Memory B cell (primary cell): ENCODE results near the gene LTO1.
"Not testable (repeated sequence)": the region's sequence is repeated elsewhere in the genome, so short reads cannot be mapped to it uniquely, and the experiment has no call there.

ENCODE experiments used
- ATAC-seq: fragments of 150-1000 bp; cut with Tn5 transposase; 2 replicates; pipeline ENCODE4 v1.10.0; 2021; ENCODE audit warnings: low read depth, mild to moderate bottlenecking, moderate library complexity
- DNase-seq, 2 donors: peaks; one replicate each; pipeline ENCODE4 v3.0.0; 2022; ENCODE audit warnings: low spot score in 2 of 2
- H3K27ac Mint-ChIP-seq: one replicate; pipeline ENCODE4 v1.8.0; 2022; ENCODE audit warnings: mild to moderate bottlenecking, moderate library complexity, mixed read lengths
- H3K27me3 Mint-ChIP-seq: one replicate; pipeline ENCODE4 v1.8.0; 2022; ENCODE audit warnings: mixed read lengths
- H3K36me3 Mint-ChIP-seq: one replicate; pipeline ENCODE4 v1.8.0; 2022; ENCODE audit warnings: mild to moderate bottlenecking, mixed read lengths
- H3K4me1 Mint-ChIP-seq: one replicate; pipeline ENCODE4 v1.8.0; 2022; ENCODE audit warnings: mixed read lengths
- H3K4me3 Mint-ChIP-seq: one replicate; pipeline ENCODE4 v1.8.0; 2022; ENCODE audit warnings: mild to moderate bottlenecking, moderate library complexity, mixed read lengths
- H3K9me3 Mint-ChIP-seq: one replicate; pipeline ENCODE4 v1.8.0; 2022; ENCODE audit warnings: mixed read lengths

LTO1 gene

GRCh38 chr11:69695581-69695980 is 20.4 kb upstream of the LTO1 start:
- Mint-ChIP-seq H3K36me3 (peaks cover 3% of the 10 kb centered on the region), H3K4me1 (peaks cover 6% of the 10 kb centered on the region)
- no peak for ATAC-seq

GRCh38 chr11:69694781-69695180 is 19.6 kb upstream of the LTO1 start:
- no peak for DNase-seq
- H3K27ac Mint-ChIP-seq = no peak overlapping the region
- H3K36me3 Mint-ChIP-seq = peaks cover 6% of the 10 kb centered on the region
- H3K9me3 Mint-ChIP-seq = peaks cover 7% of the 10 kb centered on the region
- H3K27me3 Mint-ChIP-seq = peaks cover 20% of the 10 kb centered on the region
- peaks cover 6% of the 10 kb centered on the region for H3K4me1 Mint-ChIP-seq
- no peak for ATAC-seq
- no peak overlapping the region for H3K4me3 Mint-ChIP-seq

More at GRCh38 chr11:69695581-69695980, 20.4 kb upstream of the LTO1 start:
- DNase-seq = no peak
- peaks cover 17% of the 10 kb centered on the region for H3K27me3 Mint-ChIP-seq
- H3K27ac Mint-ChIP-seq = no peak overlapping the region
- H3K9me3 Mint-ChIP-seq = peaks cover 5% of the 10 kb centered on the region
- H3K4me3 Mint-ChIP-seq = no peak overlapping the region

GRCh38 chr11:69692422-69692821 is 17.3 kb upstream of the LTO1 start:
- Mint-ChIP-seq H3K27ac (no peak overlapping the region), H3K4me3 (no peak overlapping the region), H3K27me3 (peaks cover 29% of the 10 kb centered on the region), H3K36me3 (peaks cover 6% of the 10 kb centered on the region), H3K4me1 (no peaks in the 10 kb centered on the region), H3K9me3 (peaks cover 7% of the 10 kb centered on the region)
- ATAC-seq (no peak), DNase-seq (no peak)

- peaks cover 7% of the 10 kb centered on the region for H3K9me3 Mint-ChIP-seq
- peaks cover 30% of the 10 kb centered on the region for H3K27me3 Mint-ChIP-seq
- no peak overlapping the region for H3K27ac Mint-ChIP-seq
- no peaks in the 10 kb centered on the region for H3K4me1 Mint-ChIP-seq
- H3K4me3 Mint-ChIP-seq = no peak overlapping the region
- H3K36me3 Mint-ChIP-seq = peaks cover 6% of the 10 kb centered on the region
- DNase-seq (no peak), ATAC-seq (no peak)
Measured at GRCh38 chr11:69691463-69691862, 16.3 kb upstream of the LTO1 start.

- Mint-ChIP-seq H3K4me1 (peaks cover 3% of the 10 kb centered on the region), H3K27me3 (peaks cover 27% of the 10 kb centered on the region), H3K27ac (no peak overlapping the region), H3K36me3 (peaks cover 6% of the 10 kb centered on the region), H3K9me3 (peaks cover 7% of the 10 kb centered on the region), H3K4me3 (no peak overlapping the region)
- DNase-seq (no peak), ATAC-seq (no peak)
Measured at GRCh38 chr11:69689484-69690319, 14.5 kb upstream of the LTO1 start.

GRCh38 chr11:69687969-69688771 is 13.0 kb upstream of the LTO1 start:
- H3K4me1 Mint-ChIP-seq, H3K36me3 Mint-ChIP-seq, H3K9me3 Mint-ChIP-seq, ATAC-seq, DNase-seq, H3K27ac Mint-ChIP-seq, H3K4me3 Mint-ChIP-seq: not testable (repeated sequence)
- H3K27me3 Mint-ChIP-seq = peaks cover 25% of the 10 kb centered on the region

- DNase-seq (no peak), ATAC-seq (no peak)
- H3K27me3 Mint-ChIP-seq = peaks cover 20% of the 10 kb centered on the region
- H3K4me1 Mint-ChIP-seq = peaks cover 3% of the 10 kb centered on the region
- H3K36me3 Mint-ChIP-seq = peaks cover 4% of the 10 kb centered on the region
- H3K9me3 Mint-ChIP-seq = peaks cover 3% of the 10 kb centered on the region
- H3K27ac Mint-ChIP-seq = no peak overlapping the region
- no peak overlapping the region for H3K4me3 Mint-ChIP-seq
Measured at GRCh38 chr11:69686856-69687255, 11.7 kb upstream of the LTO1 start.

GRCh38 chr11:69686452-69686851 is 11.3 kb upstream of the LTO1 start:
- no peak overlapping the region for H3K4me3 Mint-ChIP-seq
- no peak for DNase-seq
- peaks cover 20% of the 10 kb centered on the region for H3K27me3 Mint-ChIP-seq
- ATAC-seq = no peak
- peaks cover 3% of the 10 kb centered on the region for H3K9me3 Mint-ChIP-seq
- H3K4me1 Mint-ChIP-seq = peaks cover 3% of the 10 kb centered on the region
- peaks cover 4% of the 10 kb centered on the region for H3K36me3 Mint-ChIP-seq
- H3K27ac Mint-ChIP-seq = no peak overlapping the region

GRCh38 chr11:69685348-69685747 is 10.2 kb upstream of the LTO1 start:
- Mint-ChIP-seq H3K27me3 (peaks cover 15% of the 10 kb centered on the region), H3K9me3 (peaks cover under 1% of the 10 kb centered on the region), H3K27ac (no peak overlapping the region), H3K36me3 (peaks cover under 1% of the 10 kb centered on the region), H3K4me1 (peaks cover 3% of the 10 kb centered on the region), H3K4me3 (peak overlapping the region; percentile 64)
- DNase-seq (no peak), ATAC-seq (no peak)

GRCh38 chr11:69684651-69685050 is 9.5 kb upstream of the LTO1 start:
- no peak overlapping the region for H3K27ac Mint-ChIP-seq

GRCh38 chr11:69683764-69684333 is 8.7 kb upstream of the LTO1 start:
- no peak overlapping the region for H3K4me3 Mint-ChIP-seq
- H3K27me3 Mint-ChIP-seq = peaks cover 10% of the 10 kb centered on the region
- no peaks in the 10 kb centered on the region for H3K36me3 Mint-ChIP-seq
- no peak for DNase-seq
- ATAC-seq = no peak
- no peaks in the 10 kb centered on the region for H3K9me3 Mint-ChIP-seq
- H3K27ac Mint-ChIP-seq = no peak overlapping the region
- H3K4me1 Mint-ChIP-seq = peaks cover 3% of the 10 kb centered on the region

More at GRCh38 chr11:69684651-69685050, 9.5 kb upstream of the LTO1 start:
- DNase-seq (no peak), ATAC-seq (no peak)
- H3K9me3 Mint-ChIP-seq = no peaks in the 10 kb centered on the region
- no peak overlapping the region for H3K4me3 Mint-ChIP-seq
- H3K4me1 Mint-ChIP-seq = peaks cover 3% of the 10 kb centered on the region
- no peaks in the 10 kb centered on the region for H3K36me3 Mint-ChIP-seq
- H3K27me3 Mint-ChIP-seq = peaks cover 12% of the 10 kb centered on the region

- ATAC-seq = no peak
- no peak overlapping the region for H3K4me3 Mint-ChIP-seq
- no peaks in the 10 kb centered on the region for H3K9me3 Mint-ChIP-seq
- peaks cover 3% of the 10 kb centered on the region for H3K4me1 Mint-ChIP-seq
- peaks cover 4% of the 10 kb centered on the region for H3K27me3 Mint-ChIP-seq
- no peak for DNase-seq
- no peak overlapping the region for H3K27ac Mint-ChIP-seq
- H3K36me3 Mint-ChIP-seq = no peaks in the 10 kb centered on the region
Measured at GRCh38 chr11:69682681-69683326, 7.7 kb upstream of the LTO1 start.

GRCh38 chr11:69682221-69682620 is 7.1 kb upstream of the LTO1 start:
- Mint-ChIP-seq H3K4me3 (no peak overlapping the region), H3K27ac (no peak overlapping the region), H3K36me3 (no peaks in the 10 kb centered on the region), H3K9me3 (no peaks in the 10 kb centered on the region), H3K27me3 (peaks cover 4% of the 10 kb centered on the region), H3K4me1 (peaks cover 3% of the 10 kb centered on the region)
- no peak for DNase-seq
- no peak for ATAC-seq

- Mint-ChIP-seq H3K9me3 (no peaks in the 10 kb centered on the region), H3K27ac (no peak overlapping the region), H3K36me3 (no peaks in the 10 kb centered on the region), H3K27me3 (peaks cover 1% of the 10 kb centered on the region), H3K4me3 (no peak overlapping the region), H3K4me1 (peaks cover 3% of the 10 kb centered on the region)
- ATAC-seq (no peak), DNase-seq (no peak)
Measured at GRCh38 chr11:69680688-69681087, 5.5 kb upstream of the LTO1 start.
